NCI-H1930 (cell line): ENCODE measurements around the gene OSGIN1.

Source experiments
- DNase-seq, 2 experiments: peaks; one replicate each; lab custom pipeline; 2025; lab: John Stamatoyannopoulos, UW

The OSGIN1 gene

DNA sequence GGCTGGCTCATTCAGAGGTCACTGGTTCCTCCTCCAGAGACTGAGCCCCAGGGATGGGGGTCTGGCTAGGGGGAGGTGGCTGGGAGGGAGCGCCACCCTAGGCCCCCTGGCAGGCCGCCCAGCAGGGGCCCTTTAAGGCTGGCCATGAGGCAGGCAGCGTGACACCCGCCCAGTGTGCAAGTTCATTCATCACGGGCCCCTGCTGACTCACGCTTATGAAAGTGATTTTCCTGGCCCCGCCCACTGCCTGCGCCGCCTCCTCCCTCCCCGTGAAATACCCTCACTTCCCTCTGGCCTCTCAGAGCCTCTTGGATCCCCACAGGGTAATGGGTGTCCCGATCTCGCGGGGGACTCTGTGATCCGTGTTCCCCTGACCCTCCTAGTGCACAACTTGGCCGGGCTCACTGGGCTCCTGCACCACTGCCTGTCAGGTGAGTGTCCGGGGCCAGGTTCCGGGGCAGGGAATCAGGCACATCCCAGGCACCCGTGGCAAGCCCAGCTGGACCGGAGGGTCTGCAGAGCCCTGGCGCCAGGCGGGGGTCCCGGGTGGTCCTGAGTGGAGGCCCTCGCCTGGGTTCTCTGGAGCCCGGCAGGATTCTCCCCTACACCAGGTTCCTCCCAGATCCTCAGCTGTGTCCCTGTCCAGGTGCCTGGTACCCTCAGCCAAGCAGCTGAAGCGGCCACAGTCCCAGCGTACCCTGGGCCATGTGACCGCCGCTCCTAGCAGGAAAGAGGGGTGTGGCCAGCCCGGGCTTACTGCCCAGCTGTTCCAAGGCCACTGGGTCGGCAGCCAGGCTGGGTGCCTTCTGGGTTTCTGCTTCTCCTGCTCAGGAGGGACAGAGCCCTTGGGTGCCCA is at the start of gene OSGIN1:
Gene OSGIN1, plus strand, starts transcription at position 301 of the 856 bp plus-strand sequence. CDS start 4,432 bp downstream, outside the sequence.
- peak in 1 of 2 experiments; percentile 14 for DNase-seq

DNA sequence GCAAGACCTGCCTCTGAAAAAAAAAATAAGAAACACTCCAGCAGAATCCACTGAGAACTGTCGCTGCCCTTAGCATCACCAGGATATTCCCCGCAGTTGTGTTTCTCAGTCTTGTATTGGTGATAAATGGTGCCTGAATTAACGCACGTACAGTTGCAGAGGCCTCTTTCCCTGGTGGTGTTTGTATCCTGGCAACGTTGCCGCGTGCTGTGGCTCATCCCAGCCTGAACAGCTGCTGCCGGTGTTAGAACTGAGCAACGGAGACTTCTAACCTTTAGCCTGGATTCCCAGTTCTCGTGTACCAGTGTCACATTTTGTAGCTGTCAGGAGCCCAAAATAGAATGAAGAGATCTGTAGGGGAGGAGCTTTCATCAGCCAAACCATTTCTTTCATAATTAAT is 49.3 kb upstream of the OSGIN1 start:
- DNase-seq, result no peak

DNA sequence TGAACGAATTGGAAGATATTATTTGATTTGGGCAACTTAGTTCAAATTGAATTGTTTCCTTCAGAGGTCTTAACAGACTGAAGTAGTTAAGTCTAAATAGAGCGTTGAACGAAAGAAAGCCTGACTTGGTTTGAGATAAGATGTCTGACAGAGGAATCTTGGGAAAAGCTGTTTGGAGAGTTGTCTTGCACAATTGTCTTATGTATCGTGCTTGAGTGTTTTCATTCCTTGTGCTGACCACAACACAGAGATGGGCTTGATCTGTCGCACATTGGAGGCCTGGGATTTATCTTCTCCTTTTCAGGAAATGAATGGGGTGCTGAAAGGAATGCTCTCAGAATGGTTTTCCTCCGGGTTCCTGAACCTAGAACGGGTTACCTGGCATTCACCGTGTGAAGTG is 46.4 kb upstream of the OSGIN1 start:
- DNase-seq, result no peak

DNA sequence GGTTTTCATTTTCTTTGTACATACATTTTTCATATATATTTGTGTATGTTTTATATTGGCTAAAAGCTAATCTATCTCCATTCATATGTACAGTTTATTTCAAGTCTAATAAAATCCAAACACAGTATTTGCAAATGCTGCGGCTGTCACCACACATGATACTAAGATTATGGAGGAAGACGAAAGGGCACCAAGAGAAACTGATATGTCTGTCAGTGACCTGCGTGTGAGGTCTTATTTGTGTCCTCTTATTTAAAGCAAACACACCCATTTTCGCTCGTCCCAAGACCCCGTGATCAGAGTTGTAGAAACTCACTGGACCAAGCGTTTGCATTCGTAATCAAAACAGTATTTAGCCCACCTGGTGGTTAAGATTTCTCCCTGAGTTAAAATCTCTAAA is 45.9 kb upstream of the OSGIN1 start:
- no peak for DNase-seq

DNA sequence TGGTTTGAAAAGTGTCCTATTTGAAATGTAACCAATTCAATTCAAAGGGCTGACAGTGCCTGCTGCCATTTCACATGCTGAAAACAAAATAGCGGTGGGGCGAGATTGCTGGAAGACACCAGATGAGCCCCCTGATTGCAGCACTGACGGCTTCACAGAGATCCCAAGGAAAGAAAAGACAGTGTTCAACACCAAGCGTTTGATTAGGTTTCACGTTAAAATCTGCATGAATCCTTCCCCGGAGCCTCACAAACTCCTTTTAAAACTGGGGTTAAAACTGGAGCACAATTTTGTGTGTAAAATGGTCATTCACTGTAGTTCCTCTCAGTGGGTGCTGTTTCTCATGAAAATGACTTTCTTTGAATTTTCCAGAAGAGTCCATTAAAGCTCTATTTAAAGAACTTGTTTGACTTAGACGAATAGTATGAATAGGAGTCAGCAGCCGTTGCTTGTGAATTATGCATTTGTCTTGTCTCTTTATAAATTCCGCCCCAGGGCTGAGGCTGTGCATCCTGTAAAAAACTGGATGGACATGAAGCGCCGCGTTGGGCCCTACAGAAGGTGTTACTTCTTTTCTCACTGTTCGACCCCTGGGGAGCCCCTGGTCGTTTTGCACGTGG is 45.3 kb upstream of the OSGIN1 start:
- no peak for DNase-seq

DNA sequence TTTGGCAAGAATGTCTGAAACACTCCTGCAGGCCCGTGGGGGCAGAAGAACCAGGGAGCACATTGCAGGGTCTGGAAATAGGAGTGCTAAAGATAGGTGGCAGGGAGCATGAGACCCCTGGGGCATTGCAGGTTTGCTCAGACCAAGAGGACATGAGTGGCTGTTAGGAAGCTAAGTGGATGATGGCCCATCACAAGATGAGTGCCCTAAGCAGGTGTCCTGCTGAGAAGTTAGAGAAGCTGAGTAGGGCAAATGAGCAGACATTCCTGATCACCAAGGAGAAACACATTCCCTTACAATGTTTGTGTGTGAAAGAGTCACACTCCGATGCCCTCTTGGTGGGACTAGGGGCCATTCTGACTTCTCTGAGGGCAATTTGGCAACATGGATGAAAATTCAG is 44.2 kb upstream of the OSGIN1 start:
- no peak for DNase-seq

DNA sequence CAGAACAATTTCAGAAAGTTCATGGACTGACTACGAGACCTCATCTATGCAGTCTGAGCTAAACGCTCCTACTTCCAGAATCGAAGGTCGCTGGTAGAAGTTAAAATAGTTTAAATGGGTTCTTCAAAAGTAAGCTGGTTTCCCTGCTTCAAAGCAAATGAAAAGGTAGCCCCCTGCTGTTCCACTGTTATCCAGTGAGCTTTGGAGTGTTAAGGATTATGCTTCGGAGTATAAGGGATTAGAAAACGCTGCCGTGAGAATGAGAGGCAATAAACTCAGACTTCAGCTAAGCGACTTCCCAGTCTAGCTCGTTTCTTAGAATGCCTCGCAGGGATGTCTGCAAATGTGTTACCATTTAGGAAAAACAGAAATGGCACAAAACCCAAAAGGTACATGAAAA is 41.8 kb upstream of the OSGIN1 start:
- no peak for DNase-seq

GRCh38 chr16:83912519-83913244 is 40.4 kb upstream of the OSGIN1 start:
- DNase-seq, result no peak

GRCh38 chr16:83913245-83913633 is 39.8 kb upstream of the OSGIN1 start:
- no peak for DNase-seq

- DNase-seq, result no peak
Measured at GRCh38 chr16:83914091-83914710, 38.8 kb upstream of the OSGIN1 start.

DNA sequence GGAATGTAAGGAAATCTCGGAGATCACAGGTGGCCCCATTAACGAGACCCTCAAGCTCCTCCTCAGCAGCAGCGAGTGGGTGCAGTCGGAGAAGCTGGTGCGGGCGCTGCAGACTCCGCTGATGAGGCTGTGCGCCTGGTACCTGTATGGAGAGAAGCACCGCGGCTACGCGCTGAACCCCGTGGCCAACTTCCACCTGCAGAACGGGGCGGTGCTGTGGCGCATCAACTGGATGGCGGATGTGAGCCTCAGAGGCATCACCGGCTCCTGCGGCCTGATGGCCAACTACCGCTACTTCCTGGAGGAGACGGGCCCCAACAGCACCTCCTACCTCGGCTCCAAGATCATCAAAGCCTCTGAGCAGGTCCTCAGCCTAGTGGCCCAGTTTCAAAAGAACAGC is 38.0 kb upstream of the OSGIN1 start:
- no peak for DNase-seq

DNA sequence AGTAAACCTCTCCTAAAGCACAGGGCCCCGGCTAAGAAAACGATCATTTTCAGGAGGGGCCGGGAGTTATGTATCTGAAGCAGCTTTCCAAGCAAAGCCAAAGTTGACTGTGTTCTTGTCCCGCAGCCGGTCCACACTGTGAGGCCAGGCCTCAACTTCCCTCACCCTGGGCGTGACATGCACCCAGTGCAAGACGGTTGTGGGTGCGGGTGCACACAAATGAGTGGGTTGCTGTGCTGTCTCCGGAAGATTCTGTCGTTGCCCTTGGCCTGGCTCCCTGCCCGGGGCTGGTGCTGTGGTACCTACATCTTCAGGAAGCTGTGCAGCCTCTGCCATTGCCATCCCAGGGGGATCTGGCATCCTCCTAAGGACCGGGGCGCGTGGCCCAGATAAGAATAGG is 37.5 kb upstream of the OSGIN1 start:
- no peak for DNase-seq

GRCh38 chr16:83917152-83918120 is 35.6 kb upstream of the OSGIN1 start:
- DNase-seq, result no peak

- DNase-seq, result no peak
Measured at GRCh38 chr16:83920894-83921491, 32.0 kb upstream of the OSGIN1 start.

DNA sequence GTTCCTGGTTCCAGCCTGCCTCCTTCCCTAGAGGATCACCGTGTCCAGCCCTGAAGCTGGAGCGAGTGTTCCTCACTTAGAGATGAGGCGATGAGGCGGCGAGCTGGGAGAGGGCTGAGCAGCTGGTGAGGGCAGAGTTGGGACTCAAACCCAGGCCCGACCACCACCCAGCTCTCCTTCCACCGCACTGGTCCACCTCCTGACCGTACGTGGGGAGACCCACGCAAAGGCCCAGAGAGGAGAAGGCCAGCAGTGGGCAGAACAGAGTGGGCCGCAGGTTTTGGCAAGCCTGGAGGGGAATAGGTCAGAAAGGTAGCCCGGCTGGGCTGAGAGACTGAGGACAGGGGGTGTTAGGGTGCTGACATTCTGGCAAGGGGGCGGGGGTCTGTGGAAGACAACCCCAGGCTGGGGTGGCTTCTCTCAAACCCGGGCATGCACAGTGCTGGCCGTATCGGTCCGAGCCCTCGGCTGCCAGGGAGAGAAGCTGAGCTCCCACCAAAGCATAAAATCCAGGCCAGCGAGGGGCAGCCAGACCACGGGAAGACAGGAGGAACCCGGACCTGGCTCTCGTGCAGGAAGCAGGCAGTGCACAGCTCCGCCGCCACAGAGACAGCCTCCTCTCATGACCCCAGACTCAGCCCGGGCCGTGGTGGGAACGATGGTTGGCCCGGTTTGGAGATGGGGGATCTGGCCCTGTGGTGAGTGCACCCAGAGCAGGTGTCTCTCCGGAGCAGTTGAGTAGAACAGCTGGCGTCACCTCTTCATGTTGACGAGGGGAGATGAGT is 29.3 kb upstream of the OSGIN1 start:
- no peak for DNase-seq

- no peak for DNase-seq
Measured at GRCh38 chr16:83924686-83925085, 28.4 kb upstream of the OSGIN1 start.

- no peak for DNase-seq
Measured at GRCh38 chr16:83925095-83925905, 27.7 kb upstream of the OSGIN1 start.

DNA sequence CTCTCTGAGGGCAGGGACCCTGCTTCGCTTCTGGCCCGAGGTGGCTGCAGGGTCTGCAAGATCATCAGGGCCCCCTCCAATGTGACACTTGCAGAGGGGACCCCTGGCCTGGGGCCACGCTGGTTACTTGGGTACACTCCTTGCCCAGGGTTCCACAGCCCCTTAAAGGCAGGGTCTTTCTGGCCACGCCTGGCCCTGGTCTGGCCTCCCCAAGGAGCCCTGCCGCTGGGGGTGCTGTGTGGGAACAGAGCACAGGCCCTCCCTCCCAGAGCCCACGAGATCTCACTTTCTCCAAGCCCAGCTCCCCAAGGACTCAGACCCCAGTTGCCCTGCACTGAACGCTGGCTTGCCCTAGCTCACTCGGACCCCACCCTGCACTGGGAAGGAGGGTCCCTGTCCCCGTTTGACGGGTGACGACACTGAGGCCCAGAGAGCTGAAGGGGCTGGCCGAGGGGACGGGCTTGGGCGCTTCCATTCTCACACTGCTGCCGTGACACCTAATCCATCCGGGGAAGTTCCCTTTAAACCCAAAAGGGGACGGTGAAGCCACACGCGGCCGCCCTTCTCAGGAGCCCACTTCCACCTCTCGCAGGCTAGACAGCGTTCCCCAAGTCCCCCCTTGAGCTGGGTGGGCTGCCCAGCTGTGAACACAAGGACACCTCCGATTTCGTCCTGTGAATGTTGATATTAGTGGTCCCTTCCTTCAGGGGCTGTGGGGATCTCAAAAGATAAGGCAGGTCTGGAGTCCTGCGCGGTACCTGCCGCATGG is 26.9 kb upstream of the OSGIN1 start:
- DNase-seq, result no peak
